ENCODE data around the gene CPNE4.

Gene CPNE4

GRCh38 chr3:131485119-131485518 is 549.7 kb downstream of the CPNE4 start:
- Mint-ChIP-seq H3K36me3 (ENCODE audit: low read depth) (peaks cover 63% of the 10 kb centered on the region), H3K27ac (peak overlapping the region; percentile 46), H3K27me3 (no peaks in the 10 kb centered on the region)

GRCh38 chr3:131484496-131485111 is 550.2 kb downstream of the CPNE4 start:
- H3K9me3 Mint-ChIP-seq: no peaks in the 10 kb centered on the region
- H3K27ac Mint-ChIP-seq: peak overlapping the region; percentile 16
- H3K4me1 Mint-ChIP-seq: peaks cover 32% of the 10 kb centered on the region
- H3K4me3 Mint-ChIP-seq: no peak overlapping the region
- DNase-seq (no peak), ATAC-seq (no peak)
- peaks cover 65% of the 10 kb centered on the region for H3K36me3 Mint-ChIP-seq (ENCODE audit: low read depth)
- no peaks in the 10 kb centered on the region for H3K27me3 Mint-ChIP-seq

More at GRCh38 chr3:131485119-131485518, 549.7 kb downstream of the CPNE4 start:
- H3K4me3 Mint-ChIP-seq: no peak overlapping the region
- peaks cover 32% of the 10 kb centered on the region for H3K4me1 Mint-ChIP-seq
- ATAC-seq (no peak), DNase-seq (no peak)
- H3K9me3 Mint-ChIP-seq: no peaks in the 10 kb centered on the region
